H4 (cell line): ENCODE results near the gene APCDD1. TPM values are rescaled to one million over a fixed set of nuclear protein-coding genes. Genes with fewer than 3 reads are reported as not detected.
"Not testable (repeated sequence)": the region's sequence is repeated elsewhere in the genome, so short reads cannot be mapped to it uniquely, and the experiment has no call there.

Source experiments
- DNase-seq: peaks from one replicate; pipeline ENCODE4 v3.0.0-alpha.2; 2015; ENCODE audit warnings: low spot score
- total RNA-seq: library from RNA; depleted of rRNA; stranded (reverse); fragments of >200 nt; shearing (Covaris generic); gene quantifications from 2 replicates; pipeline ENCODE4 v1.2.3, GENCODE V29; 2014

The APCDD1 gene
- total RNA-seq, 1 experiment from 2014 or later: 5.3 TPM

- no peak for DNase-seq
Observed at GRCh38 chr18:10462597-10462996, 8.2 kb downstream of the APCDD1 start.

- no peak for DNase-seq
Observed at GRCh38 chr18:10463096-10463495, 8.7 kb downstream of the APCDD1 start.

- no peak for DNase-seq
Observed at GRCh38 chr18:10463741-10464140, 9.3 kb downstream of the APCDD1 start.

- DNase-seq: not testable (repeated sequence)
Observed at GRCh38 chr18:10464161-10464648, 9.8 kb downstream of the APCDD1 start.

GRCh38 chr18:10465174-10465939 is 10.9 kb downstream of the APCDD1 start:
- no peak for DNase-seq

- DNase-seq: no peak
Observed at GRCh38 chr18:10470429-10470828, 16.0 kb downstream of the APCDD1 start.

- no peak for DNase-seq
Observed at GRCh38 chr18:10471574-10471973, 17.1 kb downstream of the APCDD1 start.

GRCh38 chr18:10473132-10473531 is 18.7 kb downstream of the APCDD1 start:
- DNase-seq: no peak

- no peak for DNase-seq
Observed at GRCh38 chr18:10474309-10474708, 19.9 kb downstream of the APCDD1 start.

- DNase-seq: no peak
Observed at GRCh38 chr18:10475276-10475653, 20.8 kb downstream of the APCDD1 start.

GRCh38 chr18:10475654-10476291 is 21.3 kb downstream of the APCDD1 start:
- no peak for DNase-seq

GRCh38 chr18:10476338-10476791 is 21.9 kb downstream of the APCDD1 start:
- DNase-seq: no peak

GRCh38 chr18:10477121-10477862 is 22.9 kb downstream of the APCDD1 start:
- no peak for DNase-seq

GRCh38 chr18:10477863-10478260 is 23.4 kb downstream of the APCDD1 start:
- DNase-seq: no peak

GRCh38 chr18:10481831-10482230 is 27.4 kb downstream of the APCDD1 start:
- DNase-seq: no peak

GRCh38 chr18:10482363-10482984 is 28.0 kb downstream of the APCDD1 start:
- no peak for DNase-seq

GRCh38 chr18:10482985-10483949 is 28.8 kb downstream of the APCDD1 start:
- DNase-seq: no peak

GRCh38 chr18:10485475-10485874 is 31.0 kb downstream of the APCDD1 start:
- DNase-seq: no peak

- no peak for DNase-seq
Observed at GRCh38 chr18:10486362-10486761, 31.9 kb downstream of the APCDD1 start.

- no peak for DNase-seq
Observed at GRCh38 chr18:10487154-10487553, 32.7 kb downstream of the APCDD1 start.

- DNase-seq: no peak
Observed at GRCh38 chr18:10488017-10488416, 33.6 kb downstream of the APCDD1 start.
